Parathyroid adenoma (tissue), 2 donors: ENCODE results near the gene UGDH.

Experiments used
- H2AFZ ChIP-seq: fragments of 300-600 bp; sonication (generic); one replicate; pipeline ENCODE4 v1.7.0; 2017; ENCODE audit warnings: antibody characterized with exemption, mild to moderate bottlenecking
- H3K27ac ChIP-seq: fragments of 300-600 bp; sonication (generic); one replicate; pipeline ENCODE4 v1.7.0; 2017
- H3K27me3 ChIP-seq: fragments of 300-600 bp; sonication (generic); one replicate; pipeline ENCODE4 v1.7.0; 2017; ENCODE audit warnings: low read length; ENCODE audit not compliant: control insufficient read depth, insufficient read depth
- H3K36me3 ChIP-seq: fragments of 300-600 bp; sonication (generic); one replicate; pipeline ENCODE4 v1.7.0; 2017; ENCODE audit warnings: low read length; ENCODE audit not compliant: control insufficient read depth, insufficient read depth
- H3K4me1 ChIP-seq: fragments of 300-600 bp; sonication (generic); one replicate; pipeline ENCODE4 v1.7.0; 2017; ENCODE audit warnings: control low read depth
- H3K4me2 ChIP-seq: fragments of 300-600 bp; sonication (generic); one replicate; pipeline ENCODE4 v1.7.0; 2017; ENCODE audit warnings: low read length
- H3K4me3 ChIP-seq: fragments of 300-600 bp; sonication (generic); one replicate; pipeline ENCODE4 v1.7.0; 2017; ENCODE audit warnings: low read depth, low read length
- H3K79me2 ChIP-seq: fragments of 300-600 bp; sonication (generic); one replicate; pipeline ENCODE4 v1.7.0; 2017; ENCODE audit warnings: control low read depth
- H3K9ac ChIP-seq: fragments of 300-600 bp; sonication (generic); one replicate; pipeline ENCODE4 v1.7.0; 2017; ENCODE audit warnings: mild to moderate bottlenecking
- H3K9me3 ChIP-seq: fragments of 300-600 bp; sonication (generic); one replicate; pipeline ENCODE4 v1.7.0; 2017; ENCODE audit warnings: low read length; ENCODE audit not compliant: control insufficient read depth
- CTCF ChIP-seq: fragments of 300-600 bp; sonication (generic); IDR thresholded peaks from one replicate; pipeline ENCODE4 v1.7.0; 2017; ENCODE audit warnings: antibody characterized with exemption, mild to moderate bottlenecking
- donor health status: primary hyperparathyroidism.

UGDH gene

GRCh38 chr4:39568805-39569204, 41.6 kb upstream of the UGDH start:
- H3K36me3 ChIP-seq = no peaks in the 10 kb centered on the region
- no peaks in the 10 kb centered on the region for H3K4me1 ChIP-seq
- no peak overlapping the region for H3K4me2 ChIP-seq
- no peaks in the 10 kb centered on the region for H3K27me3 ChIP-seq
- H2AFZ ChIP-seq = no peak overlapping the region
- no peak overlapping the region for H3K4me3 ChIP-seq
- H3K9me3 ChIP-seq = no peaks in the 10 kb centered on the region
- no peak for TF ChIP-seq CTCF
- no peak overlapping the region for H3K9ac ChIP-seq
- no peak overlapping the region for H3K27ac ChIP-seq
- no peaks in the 10 kb centered on the region for H3K79me2 ChIP-seq

DNA sequence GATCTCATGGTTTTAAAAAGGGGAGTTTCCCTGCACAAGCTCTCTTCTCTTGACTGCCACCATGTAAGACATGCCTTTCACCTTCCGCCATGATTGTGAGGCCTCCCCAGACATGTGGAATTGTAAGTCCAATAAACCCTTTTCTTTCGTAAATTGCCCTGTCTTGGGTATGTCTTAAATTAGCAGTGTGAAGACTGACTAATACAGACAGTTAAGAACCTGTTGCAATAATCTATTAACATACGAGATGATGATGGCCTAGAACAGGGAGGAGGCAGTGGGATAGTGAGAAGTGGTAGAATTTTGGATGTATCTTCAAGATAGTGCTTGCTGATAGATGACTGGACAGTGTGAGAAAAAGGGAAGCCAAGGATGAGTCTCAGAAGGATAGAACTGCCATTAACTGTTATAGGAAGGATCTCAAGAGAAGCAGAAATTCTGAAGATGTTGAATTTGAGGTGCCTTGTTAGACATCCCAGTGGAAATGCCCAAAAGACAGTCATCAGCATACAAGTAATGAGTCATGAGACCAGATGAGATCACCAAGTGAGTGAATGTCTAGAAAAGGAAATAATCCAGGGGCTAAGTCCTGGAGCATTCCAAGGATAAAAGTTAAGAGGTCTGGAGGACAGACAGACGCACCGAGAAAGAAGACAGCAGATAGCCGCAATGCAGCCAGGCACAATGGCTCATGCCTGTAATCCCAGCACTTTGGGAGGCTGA, 38.8 kb upstream of the UGDH start:
- no peak overlapping the region for H3K4me3 ChIP-seq
- TF ChIP-seq CTCF = no peak
- H3K4me1 ChIP-seq = no peaks in the 10 kb centered on the region
- H3K27me3 ChIP-seq = no peaks in the 10 kb centered on the region
- H3K9me3 ChIP-seq = no peaks in the 10 kb centered on the region
- no peaks in the 10 kb centered on the region for H3K79me2 ChIP-seq
- no peak overlapping the region for H3K9ac ChIP-seq
- H3K36me3 ChIP-seq = no peaks in the 10 kb centered on the region
- no peak overlapping the region for H3K4me2 ChIP-seq
- no peak overlapping the region for H2AFZ ChIP-seq
- no peak overlapping the region for H3K27ac ChIP-seq

GRCh38 chr4:39563346-39563847, 36.2 kb upstream of the UGDH start:
- H2AFZ ChIP-seq = no peak overlapping the region
- no peaks in the 10 kb centered on the region for H3K27me3 ChIP-seq
- TF ChIP-seq CTCF = no peak
- no peaks in the 10 kb centered on the region for H3K4me1 ChIP-seq
- H3K9me3 ChIP-seq = no peaks in the 10 kb centered on the region
- no peak overlapping the region for H3K4me2 ChIP-seq
- H3K79me2 ChIP-seq = no peaks in the 10 kb centered on the region
- H3K9ac ChIP-seq = no peak overlapping the region
- H3K4me3 ChIP-seq = no peak overlapping the region
- H3K36me3 ChIP-seq = no peaks in the 10 kb centered on the region
- no peak overlapping the region for H3K27ac ChIP-seq

- H3K9me3 ChIP-seq = no peaks in the 10 kb centered on the region
- H3K36me3 ChIP-seq = no peaks in the 10 kb centered on the region
- no peak overlapping the region for H2AFZ ChIP-seq
- H3K27me3 ChIP-seq = no peaks in the 10 kb centered on the region
- H3K4me3 ChIP-seq = no peak overlapping the region
- no peak overlapping the region for H3K27ac ChIP-seq
- no peak overlapping the region for H3K9ac ChIP-seq
- H3K4me1 ChIP-seq = no peaks in the 10 kb centered on the region
- no peaks in the 10 kb centered on the region for H3K79me2 ChIP-seq
- H3K4me2 ChIP-seq = no peak overlapping the region
- TF ChIP-seq CTCF = no peak
These were observed 35.6 kb upstream of the UGDH start for GRCh38 chr4:39562792-39563191.

DNA sequence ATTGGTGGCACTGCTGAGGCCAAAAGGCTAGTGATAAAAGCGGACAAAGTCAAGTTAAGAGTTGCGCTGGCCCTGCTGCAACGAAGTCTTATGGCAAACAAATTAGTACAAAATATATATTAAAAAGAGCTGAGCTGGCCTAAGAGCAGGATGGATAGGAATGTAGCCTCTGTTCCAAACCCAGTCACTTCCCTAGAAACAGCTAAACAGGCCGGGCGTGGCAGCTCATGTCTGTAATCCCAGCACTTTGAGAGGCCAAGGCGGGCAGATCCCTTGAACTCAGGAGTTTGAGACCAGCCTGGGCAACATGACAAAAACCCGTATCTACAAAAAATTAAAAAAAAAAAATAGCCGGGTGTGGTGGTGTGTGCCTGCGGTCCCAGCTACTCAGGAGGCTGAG, 32.4 kb upstream of the UGDH start:
- no peaks in the 10 kb centered on the region for H3K9me3 ChIP-seq
- no peak overlapping the region for H3K4me3 ChIP-seq
- no peaks in the 10 kb centered on the region for H3K79me2 ChIP-seq
- no peaks in the 10 kb centered on the region for H3K4me1 ChIP-seq
- no peak overlapping the region for H3K4me2 ChIP-seq
- no peak for TF ChIP-seq CTCF
- no peak overlapping the region for H2AFZ ChIP-seq
- no peaks in the 10 kb centered on the region for H3K36me3 ChIP-seq
- no peak overlapping the region for H3K27ac ChIP-seq
- H3K27me3 ChIP-seq = no peaks in the 10 kb centered on the region
- H3K9ac ChIP-seq = no peak overlapping the region
